ENCODE results near the gene MLLT6.
A peak's percentile ranks its signal among the peaks of the same experiment; 100 is the strongest.

MLLT6 gene

GRCh38 chr17:38740806-38741205 lies 35.7 kb downstream of the MLLT6 start:
- DNase-seq (ENCODE audit: low read depth) = no peak
- no peak overlapping the region for H3K4me3 ChIP-seq (ENCODE audit: low read depth, low read length)
- no peak for TF ChIP-seq CTCF (IDR thresholded peaks at IDR 0.05; ENCODE audit: control insufficient read depth, extremely low read depth, insufficient read depth)

GRCh38 chr17:38741461-38741860 lies 36.4 kb downstream of the MLLT6 start:
- DNase-seq (ENCODE audit: low read depth) = no peak
- TF ChIP-seq CTCF (IDR thresholded peaks at IDR 0.05; ENCODE audit: control insufficient read depth, extremely low read depth, insufficient read depth) = no peak
- H3K4me3 ChIP-seq (ENCODE audit: low read depth, low read length) = 0 out of 2 replicates have a peak overlapping the region, but pooled peaks have one; percentile 4

- peak overlapping the region; percentile 26 for H3K4me3 ChIP-seq (ENCODE audit: low read depth, low read length)
- peak; percentile 79 for DNase-seq (ENCODE audit: low read depth)
- no peak for TF ChIP-seq CTCF (IDR thresholded peaks at IDR 0.05; ENCODE audit: control insufficient read depth, extremely low read depth, insufficient read depth)
These were observed 36.9 kb downstream of the MLLT6 start for GRCh38 chr17:38741921-38742410.

GRCh38 chr17:38742411-38743308 lies 37.6 kb downstream of the MLLT6 start:
- DNase-seq (ENCODE audit: low read depth) = no peak
- H3K4me3 ChIP-seq (ENCODE audit: low read depth, low read length) = peak overlapping the region; percentile 26
- no peak for TF ChIP-seq CTCF (IDR thresholded peaks at IDR 0.05; ENCODE audit: control insufficient read depth, extremely low read depth, insufficient read depth)

- peak overlapping the region; percentile 22; the same call in 1 of the 2 replicates for H3K4me3 ChIP-seq (ENCODE audit: low read depth, low read length)
- no peak for TF ChIP-seq CTCF (IDR thresholded peaks at IDR 0.05; ENCODE audit: control insufficient read depth, extremely low read depth, insufficient read depth)
- no peak for DNase-seq (ENCODE audit: low read depth)
These were observed 38.6 kb downstream of the MLLT6 start for GRCh38 chr17:38743556-38744171.

- DNase-seq (ENCODE audit: low read depth) = no peak
- H3K4me3 ChIP-seq (ENCODE audit: low read depth, low read length) = no peak overlapping the region
These were observed 40.5 kb downstream of the MLLT6 start for GRCh38 chr17:38745545-38745944.

More at GRCh38 chr17:38745545-38745944, 40.5 kb downstream of the MLLT6 start:
- no peak for TF ChIP-seq CTCF (IDR thresholded peaks at IDR 0.05; ENCODE audit: control insufficient read depth, extremely low read depth, insufficient read depth)
